HCT116 (cell line): ENCODE measurements around the gene MECP2. TPM values are rescaled to one million over a fixed set of nuclear protein-coding genes. Genes with fewer than 3 reads are reported as not detected.

Experiments used
- ATAC-seq: fragments of 200-7000 bp; cut with Tn5 transposase; 2 replicates; pipeline ENCODE4 v1.9.1; 2020; ENCODE audit warnings: mild to moderate bottlenecking, moderate library complexity
- BruUV-seq: library from RNA; stranded (reverse); fragments of 400-500 nt; replicated peaks from 2 replicates; lab custom pipeline; 2021; lab: Mats Ljungman, UMichigan
- CTCF ChIA-PET: fragments of 300-600 bp; sonication (Branson Sonifier 250); formaldehyde crosslinking; loops from one replicate; lab custom pipeline; 2021; ENCODE audit warnings: antibody characterized with exemption; lab: Charles Lee
- POLR2A ChIA-PET: fragments of 300-600, 350-600 bp; sonication (Branson Sonifier 250); formaldehyde crosslinking; loops from one replicate; lab custom pipeline; 2021; ENCODE audit warnings: antibody characterized with exemption; lab: Charles Lee
- RAD21 ChIA-PET, 2 experiments: fragments of 300-600 bp; sonication (Branson Sonifier 250); formaldehyde crosslinking; loops; one replicate each; lab custom pipeline; 2023; ENCODE audit warnings: low total read pairs in 2 of 2; ENCODE audit not compliant: uncharacterized antibody in 2 of 2, unreplicated experiment in 2 of 2, low non-redundant PET in 1 of 2; lab: Charles Lee
- DNase-seq: peaks from one replicate; pipeline ENCODE4 v3.0.0-alpha.2; 2010; ENCODE audit warnings: low read depth, low spot score
- H2AFZ ChIP-seq: fragments of 200-600 bp; shearing (Covaris generic), sonication (generic); 2 replicates; pipeline ENCODE4 v1.6.1; 2017; ENCODE audit warnings: low read depth, mixed run types, mixed read lengths, antibody characterized with exemption, low read length; ENCODE audit not compliant: poor library complexity, severe bottlenecking
- H3K27ac ChIP-seq: 2 replicates; pipeline ENCODE4 v1.5.1; 2012; ENCODE audit warnings: low read depth, low read length
- H3K27me3 ChIP-seq: fragments of 200-600 bp; sonication (generic); 2 replicates; pipeline ENCODE4 v1.6.1; 2016; ENCODE audit warnings: mixed run types, low read length, mixed read lengths; ENCODE audit not compliant: insufficient read depth
- H3K36me3 ChIP-seq, 2 experiments: fragments of 200-500 bp in 1 of 2; fragments of 200-600 bp in 1 of 2; sonication (Bioruptor generic) in 1 of 2; sonication (generic) in 1 of 2; 2 replicates each; pipeline versions ENCODE4 v1.5.1 to v1.6.1; 2014 to 2016; ENCODE audit warnings: low read length in 2 of 2, inconsistent platforms in 1 of 2, mixed read lengths in 1 of 2, mixed run types in 1 of 2; ENCODE audit not compliant: insufficient read depth in 2 of 2, control insufficient read depth in 1 of 2
- H3K4me1 ChIP-seq, 2 experiments: fragments of 200-600 bp in 1 of 2; sonication (generic) in 1 of 2; 2 replicates each; pipeline versions ENCODE4 v1.5.1 to v1.6.1; 2012 to 2017; ENCODE audit warnings: low read length in 2 of 2, inconsistent platforms in 1 of 2, mild to moderate bottlenecking in 1 of 2, mixed read lengths in 1 of 2, mixed run types in 1 of 2, moderate library complexity in 1 of 2; ENCODE audit not compliant: insufficient read depth in 2 of 2, control insufficient read depth in 1 of 2
- H3K4me2 ChIP-seq: fragments of 200-600 bp; sonication (generic); 2 replicates; pipeline ENCODE4 v1.6.1; 2017; ENCODE audit warnings: mixed run types, low read length, mixed read lengths
- H3K4me3 ChIP-seq, 2 experiments: fragments of 200-600 bp in 1 of 2; sonication (generic) in 1 of 2; replicated peaks in 1 of 2; 2 replicates each; pipeline ENCODE4 v1.5.1; 2011 to 2016; ENCODE audit warnings: low read length in 2 of 2, control low read depth in 1 of 2, low read depth in 1 of 2, mild to moderate bottlenecking in 1 of 2, mixed read lengths in 1 of 2, mixed run types in 1 of 2
- H3K79me2 ChIP-seq: fragments of 200-600 bp; sonication (generic); 2 replicates; pipeline ENCODE4 v1.6.1; 2017; ENCODE audit warnings: mild to moderate bottlenecking, mixed run types, low read length, moderate library complexity, mixed read lengths; ENCODE audit not compliant: insufficient read depth
- H3K9ac ChIP-seq: fragments of 200-600 bp; sonication (generic); 2 replicates; pipeline ENCODE4 v1.6.1; 2016; ENCODE audit warnings: low read length, mixed read lengths
- H3K9me2 ChIP-seq: fragments of 200-600 bp; sonication (generic), shearing (Covaris generic); 2 replicates; pipeline ENCODE4 v1.6.1; 2017; ENCODE audit warnings: mixed run types, mild to moderate bottlenecking, moderate library complexity; ENCODE audit not compliant: insufficient read depth
- H3K9me3 ChIP-seq, 2 experiments: fragments of 200-500 bp in 1 of 2; fragments of 200-600 bp in 1 of 2; sonication (Bioruptor generic) in 1 of 2; sonication (generic) in 1 of 2; 2 replicates each; pipeline ENCODE4 v1.6.1; 2014 to 2017; ENCODE audit warnings: low read length in 2 of 2, mixed read lengths in 2 of 2, inconsistent platforms in 1 of 2, low read depth in 1 of 2, mild to moderate bottlenecking in 1 of 2, mixed run types in 1 of 2, moderate library complexity in 1 of 2; ENCODE audit not compliant: control insufficient read depth in 1 of 2, insufficient read depth in 1 of 2
- H4K20me1 ChIP-seq: fragments of 200-600 bp; sonication (generic), shearing (Covaris generic); 2 replicates; pipeline ENCODE4 v1.6.1; 2017; ENCODE audit warnings: mixed run types, mild to moderate bottlenecking, moderate library complexity; ENCODE audit not compliant: insufficient read depth
- ATF3 ChIP-seq: IDR thresholded peaks from 2 replicates; pipeline ENCODE4 v1.6.1; 2012
- CTCF ChIP-seq, 3 experiments: fragments of 200-600 bp in 1 of 3; sonication (generic) in 1 of 3; IDR thresholded peaks in 2 of 3; conservative IDR thresholded peaks in 1 of 3; 2 replicates each; pipeline ENCODE4 v1.5.1; 2012 to 2017; ENCODE audit warnings: low read depth in 2 of 3, low read length in 2 of 3, antibody characterized with exemption in 1 of 3, borderline replicate concordance in 1 of 3, control low read depth in 1 of 3, mild to moderate bottlenecking in 1 of 3, mixed read lengths in 1 of 3, mixed run types in 1 of 3, moderate library complexity in 1 of 3; ENCODE audit not compliant: insufficient read depth in 1 of 3
- EZH2phosphoT487 ChIP-seq: fragments of 200-600 bp; IDR thresholded peaks from 2 replicates; pipeline ENCODE4 v1.6.1; 2018; ENCODE audit warnings: antibody characterized with exemption, borderline replicate concordance
- MAX ChIP-seq: IDR thresholded peaks from 2 replicates; pipeline ENCODE4 v1.6.1; 2012
- REST ChIP-seq: IDR thresholded peaks from 2 replicates; pipeline ENCODE4 v1.6.1; 2012; ENCODE audit warnings: low read depth
- SP1 ChIP-seq: IDR thresholded peaks from 2 replicates; pipeline ENCODE4 v1.6.1; 2012; ENCODE audit warnings: low read depth
- TCF7L2 ChIP-seq: IDR thresholded peaks from 2 replicates; pipeline ENCODE4 v1.7.0; 2011; ENCODE audit warnings: borderline replicate concordance, inconsistent platforms; ENCODE audit not compliant: insufficient read depth, insufficient read length; ENCODE audit errors: extremely low read depth
- ZBTB33 ChIP-seq: IDR thresholded peaks from 2 replicates; pipeline ENCODE4 v1.6.1; 2011; ENCODE audit warnings: mild to moderate bottlenecking, low read length, moderate library complexity; ENCODE audit not compliant: insufficient replicate concordance; ENCODE audit errors: extremely low read depth
- ZNF274 ChIP-seq: fragments of 200-500 bp; sonication (Bioruptor generic); IDR thresholded peaks from 2 replicates; pipeline ENCODE4 v1.6.1; 2014; ENCODE audit warnings: mild to moderate bottlenecking, low read depth, low read length, inconsistent platforms
- intact Hi-C: fragments of 100-400 bp; cut with micrococcal nuclease; formaldehyde crosslinking; loops from 2 replicates; pipeline ENCODE4 v1.10.0; 2022
- total RNA-seq: library from RNA; stranded (reverse); gene quantifications from one replicate; pipeline ENCODE4 v1.2.1, GENCODE V29; 2021; ENCODE audit not compliant: unreplicated experiment

MECP2 gene
- total RNA-seq, 1 experiment from 2014 or later: 32.4 TPM

- Histone ChIP-seq H3K9me3 (no peaks in the 10 kb centered on the region), H3K9me2 (no peaks in the 10 kb centered on the region), H4K20me1 (no peaks in the 10 kb centered on the region), H3K27me3 (no peaks in the 10 kb centered on the region), H3K79me2 (no peaks in the 10 kb centered on the region), H3K4me2 (no peak overlapping the region), H3K36me3 (no peaks in the 10 kb centered on the region), H3K27ac (no peak overlapping the region), H3K4me1 (no peaks in the 10 kb centered on the region), H3K4me3 (no peak overlapping the region), H3K9ac (no peak overlapping the region)
- DNase-seq: no peak
- intact Hi-C loops: no loop called here
- ChIA-PET RAD21 (no interaction called here), POLR2A (no interaction called here), CTCF (no interaction called here)
- no TSS peak for BruUV-seq
- TF ChIP-seq ZNF274: no peak
- TF ChIP-seq, all 23 proteins: peak for 0
- no peak overlapping the region for H2AFZ ChIP-seq
- no peak for ATAC-seq
Observed at GRCh38 chrX:154114652-154115051, 17.1 kb upstream of the MECP2 start.

GRCh38 chrX:154113729-154114128 is 16.2 kb upstream of the MECP2 start:
- CTCF ChIA-PET: no interaction called here
- no peak for DNase-seq
- no peaks in the 10 kb centered on the region for H3K4me1 ChIP-seq
- TF ChIP-seq EZH2phosphoT487: no peak
- no peak for TF ChIP-seq ATF3
- no peak for TF ChIP-seq CTCF (IDR thresholded peaks at IDR 0.05 in 2 of 3, conservative IDR thresholded peaks at IDR 0.05 in 1 of 3; ENCODE audit: borderline replicate concordance in 1 of 3, insufficient read depth in 1 of 3, low read depth in 2 of 3, low read length in 2 of 3)
- no peak for TF ChIP-seq REST
- no peak for TF ChIP-seq ZBTB33
- no peak for TF ChIP-seq TCF7L2
- TF ChIP-seq SP1: no peak
- TF ChIP-seq MAX: no peak
- ATAC-seq: no peak
- H4K20me1 ChIP-seq: no peaks in the 10 kb centered on the region
- no TSS peak for BruUV-seq
- no peaks in the 10 kb centered on the region for H3K9me3 ChIP-seq
- H3K36me3 ChIP-seq: no peaks in the 10 kb centered on the region
- H3K4me2 ChIP-seq: no peak overlapping the region
- intact Hi-C loops: no loop called here
- no peaks in the 10 kb centered on the region for H3K9me2 ChIP-seq
- no peaks in the 10 kb centered on the region for H3K27me3 ChIP-seq
- no peak overlapping the region for H3K9ac ChIP-seq
- H3K4me3 ChIP-seq: no peak overlapping the region
- RAD21 ChIA-PET: no interaction called here
- POLR2A ChIA-PET: no interaction called here
- H3K79me2 ChIP-seq: no peaks in the 10 kb centered on the region
- no peak overlapping the region for H3K27ac ChIP-seq
- no peak overlapping the region for H2AFZ ChIP-seq
